ENCODE measurements around the gene RAB8B. TPM values are rescaled to one million over a fixed set of nuclear protein-coding genes. Genes with fewer than 3 reads are reported as not detected.

The RAB8B gene
- total and polyA plus RNA-seq, 2 donors from 2014 or later, result 7.1 to 33.6 TPM

DNA sequence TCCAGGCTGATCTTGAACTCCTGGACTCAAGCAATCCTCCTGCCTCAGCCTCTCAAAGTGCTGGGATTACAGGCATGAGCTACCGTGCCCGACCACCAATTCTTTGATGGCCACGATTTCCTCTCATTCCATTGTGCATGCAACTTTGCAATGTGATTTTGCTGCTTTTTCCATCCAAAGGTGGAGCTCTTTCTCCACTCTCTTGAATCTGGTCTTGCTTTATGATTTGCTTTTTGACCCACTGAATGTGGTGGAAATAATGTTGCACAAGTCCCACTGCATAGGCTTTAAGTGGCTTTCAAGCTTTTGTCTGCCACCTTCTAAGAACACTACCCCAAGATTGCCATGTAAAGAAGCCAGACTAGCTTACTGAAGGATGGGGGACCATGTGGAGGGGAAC is 42.7 kb upstream of the RAB8B start:
- Histone ChIP-seq H3K9me3 (ENCODE audit: control insufficient read depth in 2 of 3, insufficient read depth in 1 of 3, low read length in 3 of 3) (no peaks in the 10 kb centered on the region), H3K4me3 (ENCODE audit: low read length in 3 of 3) (no peak overlapping the region), H3K9ac (ENCODE audit: low read length in 3 of 3) (no peak overlapping the region), H3K4me1 (ENCODE audit: control insufficient read depth in 2 of 3, insufficient read depth in 2 of 3, low read depth in 1 of 3, low read length in 3 of 3) (no peaks in the 10 kb centered on the region), H3K27me3 (ENCODE audit: control insufficient read depth, insufficient read depth, low read length) (no peaks in the 10 kb centered on the region), H3K36me3 (ENCODE audit: control insufficient read depth in 2 of 3, insufficient read depth in 3 of 3, low read length in 3 of 3) (peaks cover 2 to 14% (median 4%) of the 10 kb centered on the region in 3 donors), H3K27ac (ENCODE audit: low read depth in 2 of 2, low read length in 2 of 2) (no peak overlapping the region)
- TF ChIP-seq, protein P1, sequence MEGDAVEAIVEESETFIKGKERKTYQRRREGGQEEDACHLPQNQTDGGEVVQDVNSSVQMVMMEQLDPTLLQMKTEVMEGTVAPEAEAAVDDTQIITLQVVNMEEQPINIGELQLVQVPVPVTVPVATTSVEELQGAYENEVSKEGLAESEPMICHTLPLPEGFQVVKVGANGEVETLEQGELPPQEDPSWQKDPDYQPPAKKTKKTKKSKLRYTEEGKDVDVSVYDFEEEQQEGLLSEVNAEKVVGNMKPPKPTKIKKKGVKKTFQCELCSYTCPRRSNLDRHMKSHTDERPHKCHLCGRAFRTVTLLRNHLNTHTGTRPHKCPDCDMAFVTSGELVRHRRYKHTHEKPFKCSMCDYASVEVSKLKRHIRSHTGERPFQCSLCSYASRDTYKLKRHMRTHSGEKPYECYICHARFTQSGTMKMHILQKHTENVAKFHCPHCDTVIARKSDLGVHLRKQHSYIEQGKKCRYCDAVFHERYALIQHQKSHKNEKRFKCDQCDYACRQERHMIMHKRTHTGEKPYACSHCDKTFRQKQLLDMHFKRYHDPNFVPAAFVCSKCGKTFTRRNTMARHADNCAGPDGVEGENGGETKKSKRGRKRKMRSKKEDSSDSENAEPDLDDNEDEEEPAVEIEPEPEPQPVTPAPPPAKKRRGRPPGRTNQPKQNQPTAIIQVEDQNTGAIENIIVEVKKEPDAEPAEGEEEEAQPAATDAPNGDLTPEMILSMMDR (IDR thresholded peaks at IDR 0.05; ENCODE audit: borderline replicate concordance, extremely low read depth, insufficient read depth), result no peak
- intact Hi-C loops (cut with DNase I), result no loop called here
- DNase-seq (peak in 1 of 5 donors; percentile 7), FAIRE-seq (no peak)

DNA sequence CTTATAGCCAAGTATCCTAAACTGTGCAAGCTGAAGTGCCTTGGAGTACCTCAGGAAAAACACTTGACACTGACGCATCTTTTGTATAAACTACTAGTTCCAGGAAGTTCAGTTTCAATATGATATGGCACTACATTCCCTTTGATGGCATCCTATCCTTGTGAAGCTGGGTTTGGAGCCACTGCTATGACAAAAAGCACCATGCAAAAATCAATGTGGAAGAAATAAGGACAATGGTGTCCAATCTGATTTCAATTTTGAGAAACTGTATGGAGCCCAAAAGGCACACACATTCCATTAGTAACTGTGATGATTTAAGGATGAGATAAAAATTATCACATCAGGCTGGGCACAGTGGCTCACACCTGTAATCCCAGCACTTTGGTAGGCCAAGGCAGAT is 37.7 kb upstream of the RAB8B start:
- Histone ChIP-seq H3K27ac (ENCODE audit: low read depth in 2 of 2, low read length in 2 of 2) (no peak overlapping the region), H3K27me3 (ENCODE audit: control insufficient read depth, insufficient read depth, low read length) (no peaks in the 10 kb centered on the region), H3K4me3 (ENCODE audit: low read length in 3 of 3) (no peak overlapping the region), H3K4me1 (ENCODE audit: control insufficient read depth in 2 of 3, insufficient read depth in 2 of 3, low read depth in 1 of 3, low read length in 3 of 3) (peaks cover 0 to 3% (median 2%) of the 10 kb centered on the region in 3 donors), H3K9ac (ENCODE audit: low read length in 3 of 3) (no peak overlapping the region), H3K9me3 (ENCODE audit: control insufficient read depth in 2 of 3, insufficient read depth in 1 of 3, low read length in 3 of 3) (no peaks in the 10 kb centered on the region), H3K36me3 (ENCODE audit: control insufficient read depth in 2 of 3, insufficient read depth in 3 of 3, low read length in 3 of 3) (peaks cover 2 to 18% (median 4%) of the 10 kb centered on the region in 3 donors)
- DNase-seq, result no peak
- no peak for FAIRE-seq
- TF ChIP-seq, protein P1 (IDR thresholded peaks at IDR 0.05; ENCODE audit: borderline replicate concordance, extremely low read depth, insufficient read depth), result no peak
- intact Hi-C loops (cut with DNase I), result no loop called here

DNA sequence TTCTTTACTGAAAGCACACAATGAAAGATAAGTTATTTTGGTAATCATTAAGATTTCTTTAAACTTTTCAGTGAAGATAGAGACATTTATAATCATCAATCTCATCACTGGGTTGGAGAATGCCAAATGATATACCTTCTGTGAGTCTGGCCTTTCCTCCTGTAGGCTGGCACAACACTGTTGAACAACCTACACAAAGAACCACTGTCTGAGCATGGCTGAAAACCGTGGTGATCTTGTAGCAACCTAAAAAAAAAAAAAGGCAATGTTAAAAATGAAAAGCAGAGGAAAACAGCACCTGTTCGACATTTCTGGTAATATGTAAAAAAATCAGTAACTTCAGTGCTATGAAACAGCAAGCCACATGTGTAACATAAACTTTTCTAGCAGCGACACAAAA is 33.9 kb upstream of the RAB8B start:
- FAIRE-seq, result no peak
- Histone ChIP-seq H3K27ac (ENCODE audit: low read depth in 2 of 2, low read length in 2 of 2) (no peak overlapping the region), H3K27me3 (ENCODE audit: control insufficient read depth, insufficient read depth, low read length) (no peaks in the 10 kb centered on the region), H3K4me3 (ENCODE audit: low read length in 3 of 3) (peak overlapping the region in 1 of 3 donors; percentile 30), H3K36me3 (ENCODE audit: control insufficient read depth in 2 of 3, insufficient read depth in 3 of 3, low read length in 3 of 3) (peaks cover 2 to 12% (median 4%) of the 10 kb centered on the region in 3 donors), H3K4me1 (ENCODE audit: control insufficient read depth in 2 of 3, insufficient read depth in 2 of 3, low read depth in 1 of 3, low read length in 3 of 3) (peaks cover 0 to 3% (median 2%) of the 10 kb centered on the region in 3 donors), H3K9me3 (ENCODE audit: control insufficient read depth in 2 of 3, insufficient read depth in 1 of 3, low read length in 3 of 3) (no peaks in the 10 kb centered on the region), H3K9ac (ENCODE audit: low read length in 3 of 3) (peak overlapping the region in 1 of 3 donors; percentile 10)
- TF ChIP-seq, protein P1 (IDR thresholded peaks at IDR 0.05; ENCODE audit: borderline replicate concordance, extremely low read depth, insufficient read depth), result no peak
- no peak for DNase-seq
- intact Hi-C loops (cut with DNase I), result no loop called here
